GM23338 (cell line): ENCODE measurements around the gene ZNF365. TPM values are rescaled to one million over a fixed set of nuclear protein-coding genes. Genes with fewer than 3 reads are reported as not detected.

ENCODE experiments used
- ATAC-seq: fragments of 200-7000 bp; cut with Tn5 transposase; 3 replicates; pipeline ENCODE4 v1.9.1; 2020
- DNase-seq: peaks from one replicate; pipeline ENCODE4 v3.0.0-alpha.2; 2015; ENCODE audit warnings: low spot score
- H2AFZ ChIP-seq: fragments of 200-600 bp; sonication (generic); 2 replicates; pipeline ENCODE4 v1.8.0; 2016; ENCODE audit warnings: antibody characterized with exemption, mild to moderate bottlenecking, moderate library complexity
- H3F3A ChIP-seq: fragments of 200-600 bp; sonication (generic); replicated peaks from 2 replicates; pipeline ENCODE4 v1.8.0; 2017; ENCODE audit warnings: antibody characterized with exemption, mixed run types, low read depth
- H3K27ac ChIP-seq: fragments of 200-600 bp; sonication (generic); 2 replicates; pipeline ENCODE4 v1.6.1; 2016; ENCODE audit warnings: low read depth
- H3K27me3 ChIP-seq: fragments of 200-600 bp; sonication (generic); 2 replicates; pipeline ENCODE4 v1.8.0; 2016; ENCODE audit warnings: mild to moderate bottlenecking, mixed run types, moderate library complexity; ENCODE audit not compliant: insufficient read depth
- H3K36me3 ChIP-seq: fragments of 200-600 bp; sonication (generic); 2 replicates; pipeline ENCODE4 v1.8.0; 2016; ENCODE audit warnings: mild to moderate bottlenecking; ENCODE audit not compliant: insufficient read depth
- H3K4me1 ChIP-seq: fragments of 200-600 bp; sonication (generic); 2 replicates; pipeline ENCODE4 v1.8.0; 2016; ENCODE audit warnings: mild to moderate bottlenecking, moderate library complexity; ENCODE audit not compliant: insufficient read depth
- H3K4me2 ChIP-seq: fragments of 200-600 bp; sonication (generic); 2 replicates; pipeline ENCODE4 v1.7.1; 2017; ENCODE audit warnings: mixed run types
- H3K4me3 ChIP-seq: fragments of 200-600 bp; sonication (generic); 2 replicates; pipeline ENCODE4 v1.6.1; 2016; ENCODE audit warnings: mixed run types
- H3K79me2 ChIP-seq: fragments of 200-600 bp; sonication (generic); replicated peaks from 2 replicates; pipeline ENCODE4 v1.8.0; 2017; ENCODE audit warnings: mild to moderate bottlenecking; ENCODE audit not compliant: insufficient read depth
- H3K9me2 ChIP-seq: fragments of 200-600 bp; sonication (generic); 2 replicates; pipeline ENCODE4 v1.8.0; 2017; ENCODE audit not compliant: insufficient read depth
- H4K20me1 ChIP-seq: fragments of 200-600 bp; sonication (generic); replicated peaks from 2 replicates; pipeline ENCODE4 v1.8.0; 2017; ENCODE audit warnings: mild to moderate bottlenecking; ENCODE audit not compliant: insufficient read depth
- H3K27ac Mint-ChIP-seq: 2 replicates; pipeline ENCODE4 v1.8.0; 2020; ENCODE audit warnings: inconsistent platforms, mild to moderate bottlenecking, moderate library complexity, mixed read lengths
- H3K27me3 Mint-ChIP-seq: 3 replicates; pipeline ENCODE4 v1.8.0; 2022; ENCODE audit warnings: low read depth, mild to moderate bottlenecking, moderate library complexity, mixed read lengths, inconsistent platforms; ENCODE audit not compliant: insufficient read depth, poor library complexity
- H3K36me3 Mint-ChIP-seq: 3 replicates; pipeline ENCODE4 v1.8.0; 2021; ENCODE audit warnings: low read depth, mild to moderate bottlenecking, inconsistent platforms, moderate library complexity, mixed read lengths
- H3K4me1 Mint-ChIP-seq: 3 replicates; pipeline ENCODE4 v1.8.0; 2020; ENCODE audit warnings: mild to moderate bottlenecking, inconsistent platforms, mixed read lengths
- H3K4me3 Mint-ChIP-seq: 3 replicates; pipeline ENCODE4 v1.8.0; 2021; ENCODE audit warnings: moderate library complexity, mild to moderate bottlenecking, inconsistent platforms, mixed read lengths
- H3K9me3 Mint-ChIP-seq: 3 replicates; pipeline ENCODE4 v1.8.0; 2020; ENCODE audit warnings: moderate library complexity, mild to moderate bottlenecking, inconsistent platforms, mixed read lengths
- CREB1 ChIP-seq: fragments of 250-450 bp; sonication (Bioruptor Pico); IDR thresholded peaks from 2 replicates; pipeline ENCODE4 v1.5.0; 2020; ENCODE audit warnings: low read depth, mild to moderate bottlenecking, moderate library complexity
- EZH2 ChIP-seq: fragments of 200-600 bp; sonication (generic); IDR thresholded peaks from one replicate; pipeline ENCODE4 v1.8.0; 2017; ENCODE audit warnings: antibody characterized with exemption, mild to moderate bottlenecking, low read depth; ENCODE audit not compliant: unreplicated experiment
- JUNB ChIP-seq: IDR thresholded peaks from one replicate; pipeline ENCODE4 v1.6.1; 2016; ENCODE audit warnings: antibody characterized with exemption; ENCODE audit not compliant: unreplicated experiment
- NANOG ChIP-seq: IDR thresholded peaks from 2 replicates; pipeline ENCODE4 v1.6.1; 2016; ENCODE audit warnings: antibody characterized with exemption, borderline replicate concordance
- POLR2AphosphoS5 ChIP-seq: IDR thresholded peaks from 2 replicates; pipeline ENCODE4 v1.6.1; 2016; ENCODE audit warnings: antibody characterized with exemption, low read depth
- STAT1 ChIP-seq: IDR thresholded peaks from one replicate; pipeline ENCODE4 v1.6.1; 2016; ENCODE audit warnings: antibody characterized with exemption; ENCODE audit not compliant: unreplicated experiment
- ZNF114 ChIP-seq: fragments of 250-450 bp; sonication (Bioruptor Pico); IDR thresholded peaks from 2 replicates; pipeline ENCODE4 v1.5.0; 2020; ENCODE audit warnings: mild to moderate bottlenecking, moderate library complexity
- ZNF331 ChIP-seq: fragments of 250-450 bp; sonication (Bioruptor Pico); IDR thresholded peaks from 2 replicates; pipeline ENCODE4 v1.5.0; 2020; ENCODE audit warnings: low read depth, mild to moderate bottlenecking, moderate library complexity
- polyA plus RNA-seq: library from polyadenylated mRNA; unstranded; fragments of >200 nt; fragmentation: Nextera tagmentation; extraction: Ambion mirVana; gene quantifications from 2 replicates; pipeline ENCODE4 v1.2.1, GENCODE V29; 2016
- total RNA-seq: library from RNA; depleted of rRNA; stranded (reverse); fragments of >200 nt; shearing (Covaris generic); gene quantifications from 2 replicates; pipeline ENCODE4 v1.2.3, GENCODE V29; 2014
- TF ChIP-seq, protein P1 (sequence below): IDR thresholded peaks from 2 replicates; pipeline ENCODE4 v1.6.1; 2016; ENCODE audit warnings: antibody characterized with exemption
- TF ChIP-seq, protein P2 (sequence below), 2 experiments: fragments of 200-600 bp in 1 of 2; sonication (generic) in 1 of 2; conservative IDR thresholded peaks; 2 replicates each; pipeline versions ENCODE4 v1.5.1 to v1.6.1; 2016 to 2017; ENCODE audit warnings: antibody characterized with exemption in 2 of 2, low read depth in 2 of 2, mild to moderate bottlenecking in 2 of 2, moderate library complexity in 1 of 2
- TF ChIP-seq, protein P3 (sequence below): fragments of 250-450 bp; sonication (Bioruptor Pico); IDR thresholded peaks from 2 replicates; pipeline ENCODE4 v1.5.0; 2020; ENCODE audit warnings: mild to moderate bottlenecking, moderate library complexity
- TF ChIP-seq, protein P4 (sequence below): IDR thresholded peaks from one replicate; pipeline ENCODE4 v1.6.1; 2018; ENCODE audit warnings: antibody characterized with exemption; ENCODE audit not compliant: unreplicated experiment

Gene ZNF365
- total and polyA plus RNA-seq, 2 experiments from 2014 or later = 0.19 to 0.59 TPM

DNA sequence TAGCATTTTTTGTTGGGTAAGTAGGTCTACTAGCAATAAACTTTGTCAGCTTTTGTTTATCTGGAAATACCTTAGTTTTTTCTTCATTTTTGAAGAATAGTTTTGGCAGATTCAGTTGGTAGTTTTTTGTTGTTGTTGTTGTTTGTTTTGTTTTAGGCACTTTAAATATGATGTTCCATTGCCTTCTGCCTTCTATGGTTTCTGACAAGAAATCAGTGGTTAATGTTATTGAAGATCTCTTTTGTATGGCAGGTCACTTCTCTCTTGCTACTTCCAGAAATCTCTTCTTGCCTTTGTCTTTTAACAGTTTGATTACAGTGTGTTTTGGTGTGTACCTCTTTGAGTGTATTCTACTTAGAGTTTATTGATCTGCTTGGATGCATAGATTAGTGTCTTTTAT is 41.8 kb upstream of the ZNF365 start:
- H2AFZ ChIP-seq = no peak overlapping the region
- Mint-ChIP-seq H3K4me1 (no peaks in the 10 kb centered on the region), H3K27ac (no peak overlapping the region), H3K4me3 (no peak overlapping the region), H3K36me3 (no peaks in the 10 kb centered on the region; the same call in 2 of the 3 replicates), H3K9me3 (peaks cover 21% of the 10 kb centered on the region), H3K27me3 (no peaks in the 10 kb centered on the region)
- no peaks in the 10 kb centered on the region for H3K9me2 ChIP-seq
- H3F3A ChIP-seq = no peaks in the 10 kb centered on the region
- TF ChIP-seq, protein P1, sequence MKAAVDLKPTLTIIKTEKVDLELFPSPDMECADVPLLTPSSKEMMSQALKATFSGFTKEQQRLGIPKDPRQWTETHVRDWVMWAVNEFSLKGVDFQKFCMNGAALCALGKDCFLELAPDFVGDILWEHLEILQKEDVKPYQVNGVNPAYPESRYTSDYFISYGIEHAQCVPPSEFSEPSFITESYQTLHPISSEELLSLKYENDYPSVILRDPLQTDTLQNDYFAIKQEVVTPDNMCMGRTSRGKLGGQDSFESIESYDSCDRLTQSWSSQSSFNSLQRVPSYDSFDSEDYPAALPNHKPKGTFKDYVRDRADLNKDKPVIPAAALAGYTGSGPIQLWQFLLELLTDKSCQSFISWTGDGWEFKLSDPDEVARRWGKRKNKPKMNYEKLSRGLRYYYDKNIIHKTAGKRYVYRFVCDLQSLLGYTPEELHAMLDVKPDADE = no peak
- TF ChIP-seq, protein P2, sequence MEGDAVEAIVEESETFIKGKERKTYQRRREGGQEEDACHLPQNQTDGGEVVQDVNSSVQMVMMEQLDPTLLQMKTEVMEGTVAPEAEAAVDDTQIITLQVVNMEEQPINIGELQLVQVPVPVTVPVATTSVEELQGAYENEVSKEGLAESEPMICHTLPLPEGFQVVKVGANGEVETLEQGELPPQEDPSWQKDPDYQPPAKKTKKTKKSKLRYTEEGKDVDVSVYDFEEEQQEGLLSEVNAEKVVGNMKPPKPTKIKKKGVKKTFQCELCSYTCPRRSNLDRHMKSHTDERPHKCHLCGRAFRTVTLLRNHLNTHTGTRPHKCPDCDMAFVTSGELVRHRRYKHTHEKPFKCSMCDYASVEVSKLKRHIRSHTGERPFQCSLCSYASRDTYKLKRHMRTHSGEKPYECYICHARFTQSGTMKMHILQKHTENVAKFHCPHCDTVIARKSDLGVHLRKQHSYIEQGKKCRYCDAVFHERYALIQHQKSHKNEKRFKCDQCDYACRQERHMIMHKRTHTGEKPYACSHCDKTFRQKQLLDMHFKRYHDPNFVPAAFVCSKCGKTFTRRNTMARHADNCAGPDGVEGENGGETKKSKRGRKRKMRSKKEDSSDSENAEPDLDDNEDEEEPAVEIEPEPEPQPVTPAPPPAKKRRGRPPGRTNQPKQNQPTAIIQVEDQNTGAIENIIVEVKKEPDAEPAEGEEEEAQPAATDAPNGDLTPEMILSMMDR (conservative IDR thresholded peaks at IDR 0.05; ENCODE audit: low read depth in 2 of 2) = no peak
- TF ChIP-seq, protein P3, sequence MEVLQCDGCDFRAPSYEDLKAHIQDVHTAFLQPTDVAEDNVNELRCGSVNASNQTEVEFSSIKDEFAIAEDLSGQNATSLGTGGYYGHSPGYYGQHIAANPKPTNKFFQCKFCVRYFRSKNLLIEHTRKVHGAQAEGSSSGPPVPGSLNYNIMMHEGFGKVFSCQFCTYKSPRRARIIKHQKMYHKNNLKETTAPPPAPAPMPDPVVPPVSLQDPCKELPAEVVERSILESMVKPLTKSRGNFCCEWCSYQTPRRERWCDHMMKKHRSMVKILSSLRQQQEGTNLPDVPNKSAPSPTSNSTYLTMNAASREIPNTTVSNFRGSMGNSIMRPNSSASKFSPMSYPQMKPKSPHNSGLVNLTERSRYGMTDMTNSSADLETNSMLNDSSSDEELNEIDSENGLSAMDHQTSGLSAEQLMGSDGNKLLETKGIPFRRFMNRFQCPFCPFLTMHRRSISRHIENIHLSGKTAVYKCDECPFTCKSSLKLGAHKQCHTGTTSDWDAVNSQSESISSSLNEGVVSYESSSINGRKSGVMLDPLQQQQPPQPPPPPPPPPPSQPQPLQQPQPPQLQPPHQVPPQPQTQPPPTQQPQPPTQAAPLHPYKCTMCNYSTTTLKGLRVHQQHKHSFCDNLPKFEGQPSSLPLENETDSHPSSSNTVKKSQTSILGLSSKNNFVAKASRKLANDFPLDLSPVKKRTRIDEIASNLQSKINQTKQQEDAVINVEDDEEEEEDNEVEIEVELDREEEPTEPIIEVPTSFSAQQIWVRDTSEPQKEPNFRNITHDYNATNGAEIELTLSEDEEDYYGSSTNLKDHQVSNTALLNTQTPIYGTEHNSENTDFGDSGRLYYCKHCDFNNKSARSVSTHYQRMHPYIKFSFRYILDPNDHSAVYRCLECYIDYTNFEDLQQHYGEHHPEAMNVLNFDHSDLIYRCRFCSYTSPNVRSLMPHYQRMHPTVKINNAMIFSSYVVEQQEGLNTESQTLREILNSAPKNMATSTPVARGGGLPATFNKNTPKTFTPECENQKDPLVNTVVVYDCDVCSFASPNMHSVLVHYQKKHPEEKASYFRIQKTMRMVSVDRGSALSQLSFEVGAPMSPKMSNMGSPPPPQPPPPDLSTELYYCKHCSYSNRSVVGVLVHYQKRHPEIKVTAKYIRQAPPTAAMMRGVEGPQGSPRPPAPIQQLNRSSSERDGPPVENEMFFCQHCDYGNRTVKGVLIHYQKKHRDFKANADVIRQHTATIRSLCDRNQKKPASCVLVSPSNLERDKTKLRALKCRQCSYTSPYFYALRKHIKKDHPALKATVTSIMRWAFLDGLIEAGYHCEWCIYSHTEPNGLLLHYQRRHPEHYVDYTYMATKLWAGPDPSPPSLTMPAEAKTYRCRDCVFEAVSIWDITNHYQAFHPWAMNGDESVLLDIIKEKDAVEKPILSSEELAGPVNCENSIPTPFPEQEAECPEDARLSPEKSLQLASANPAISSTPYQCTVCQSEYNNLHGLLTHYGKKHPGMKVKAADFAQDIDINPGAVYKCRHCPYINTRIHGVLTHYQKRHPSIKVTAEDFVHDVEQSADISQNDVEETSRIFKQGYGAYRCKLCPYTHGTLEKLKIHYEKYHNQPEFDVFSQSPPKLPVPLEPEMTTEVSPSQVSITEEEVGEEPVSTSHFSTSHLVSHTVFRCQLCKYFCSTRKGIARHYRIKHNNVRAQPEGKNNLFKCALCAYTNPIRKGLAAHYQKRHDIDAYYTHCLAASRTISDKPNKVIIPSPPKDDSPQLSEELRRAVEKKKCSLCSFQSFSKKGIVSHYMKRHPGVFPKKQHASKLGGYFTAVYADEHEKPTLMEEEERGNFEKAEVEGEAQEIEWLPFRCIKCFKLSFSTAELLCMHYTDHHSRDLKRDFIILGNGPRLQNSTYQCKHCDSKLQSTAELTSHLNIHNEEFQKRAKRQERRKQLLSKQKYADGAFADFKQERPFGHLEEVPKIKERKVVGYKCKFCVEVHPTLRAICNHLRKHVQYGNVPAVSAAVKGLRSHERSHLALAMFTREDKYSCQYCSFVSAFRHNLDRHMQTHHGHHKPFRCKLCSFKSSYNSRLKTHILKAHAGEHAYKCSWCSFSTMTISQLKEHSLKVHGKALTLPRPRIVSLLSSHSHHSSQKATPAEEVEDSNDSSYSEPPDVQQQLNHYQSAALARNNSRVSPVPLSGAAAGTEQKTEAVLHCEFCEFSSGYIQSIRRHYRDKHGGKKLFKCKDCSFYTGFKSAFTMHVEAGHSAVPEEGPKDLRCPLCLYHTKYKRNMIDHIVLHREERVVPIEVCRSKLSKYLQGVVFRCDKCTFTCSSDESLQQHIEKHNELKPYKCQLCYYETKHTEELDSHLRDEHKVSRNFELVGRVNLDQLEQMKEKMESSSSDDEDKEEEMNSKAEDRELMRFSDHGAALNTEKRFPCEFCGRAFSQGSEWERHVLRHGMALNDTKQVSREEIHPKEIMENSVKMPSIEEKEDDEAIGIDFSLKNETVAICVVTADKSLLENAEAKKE = no peak
- TF ChIP-seq JUNB (no peak), POLR2AphosphoS5 (no peak), CREB1 (no peak), ZNF331 (no peak), EZH2 (no peak), STAT1 (no peak), NANOG (no peak), ZNF114 (no peak)
- TF ChIP-seq, protein P4, sequence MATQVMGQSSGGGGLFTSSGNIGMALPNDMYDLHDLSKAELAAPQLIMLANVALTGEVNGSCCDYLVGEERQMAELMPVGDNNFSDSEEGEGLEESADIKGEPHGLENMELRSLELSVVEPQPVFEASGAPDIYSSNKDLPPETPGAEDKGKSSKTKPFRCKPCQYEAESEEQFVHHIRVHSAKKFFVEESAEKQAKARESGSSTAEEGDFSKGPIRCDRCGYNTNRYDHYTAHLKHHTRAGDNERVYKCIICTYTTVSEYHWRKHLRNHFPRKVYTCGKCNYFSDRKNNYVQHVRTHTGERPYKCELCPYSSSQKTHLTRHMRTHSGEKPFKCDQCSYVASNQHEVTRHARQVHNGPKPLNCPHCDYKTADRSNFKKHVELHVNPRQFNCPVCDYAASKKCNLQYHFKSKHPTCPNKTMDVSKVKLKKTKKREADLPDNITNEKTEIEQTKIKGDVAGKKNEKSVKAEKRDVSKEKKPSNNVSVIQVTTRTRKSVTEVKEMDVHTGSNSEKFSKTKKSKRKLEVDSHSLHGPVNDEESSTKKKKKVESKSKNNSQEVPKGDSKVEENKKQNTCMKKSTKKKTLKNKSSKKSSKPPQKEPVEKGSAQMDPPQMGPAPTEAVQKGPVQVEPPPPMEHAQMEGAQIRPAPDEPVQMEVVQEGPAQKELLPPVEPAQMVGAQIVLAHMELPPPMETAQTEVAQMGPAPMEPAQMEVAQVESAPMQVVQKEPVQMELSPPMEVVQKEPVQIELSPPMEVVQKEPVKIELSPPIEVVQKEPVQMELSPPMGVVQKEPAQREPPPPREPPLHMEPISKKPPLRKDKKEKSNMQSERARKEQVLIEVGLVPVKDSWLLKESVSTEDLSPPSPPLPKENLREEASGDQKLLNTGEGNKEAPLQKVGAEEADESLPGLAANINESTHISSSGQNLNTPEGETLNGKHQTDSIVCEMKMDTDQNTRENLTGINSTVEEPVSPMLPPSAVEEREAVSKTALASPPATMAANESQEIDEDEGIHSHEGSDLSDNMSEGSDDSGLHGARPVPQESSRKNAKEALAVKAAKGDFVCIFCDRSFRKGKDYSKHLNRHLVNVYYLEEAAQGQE = no peak
- DNase-seq = no peak
- H3K4me2 ChIP-seq = no peak overlapping the region
- no peaks in the 10 kb centered on the region for H3K4me1 ChIP-seq
- no peak overlapping the region for H3K27ac ChIP-seq
- H3K79me2 ChIP-seq = no peaks in the 10 kb centered on the region
- no peaks in the 10 kb centered on the region for H3K27me3 ChIP-seq
- no peaks in the 10 kb centered on the region for H3K36me3 ChIP-seq
- no peak overlapping the region for H3K4me3 ChIP-seq
- no peak for ATAC-seq
- no peaks in the 10 kb centered on the region for H4K20me1 ChIP-seq
